H1 (cell line): Measurements from ENCODE around the gene PRCP.

Experiments
- CREB1 ChIP-seq: IDR thresholded peaks from 2 replicates; pipeline ENCODE4 v1.6.1; 2012; ENCODE audit warnings: inconsistent platforms
- CTCF ChIP-seq, 3 experiments: IDR thresholded peaks; 1 replicate in 2 of 3; 2 replicates in 1 of 3; pipeline versions ENCODE4 v1.5.1 to v1.6.1; 2011; ENCODE audit warnings: low read length in 3 of 3, mild to moderate bottlenecking in 3 of 3, inconsistent platforms in 2 of 3, low read depth in 1 of 3, moderate library complexity in 1 of 3; ENCODE audit not compliant: insufficient read depth in 1 of 3; ENCODE audit errors: control extremely low read depth in 1 of 3
- EZH2 ChIP-seq: fragments of 200-600 bp; sonication (generic); IDR thresholded peaks from 2 replicates; pipeline ENCODE4 v1.7.1; 2012; ENCODE audit warnings: low read depth, mild to moderate bottlenecking, moderate library complexity, low read length, inconsistent platforms; ENCODE audit not compliant: severe bottlenecking
- KDM5A ChIP-seq: fragments of 200-600 bp; IDR thresholded peaks from 2 replicates; pipeline ENCODE4 v1.7.1; 2012; ENCODE audit warnings: mild to moderate bottlenecking, low read length, inconsistent platforms, mixed read lengths
- POLR2A ChIP-seq, 2 experiments: IDR thresholded peaks; 1 replicate in 1 of 2; 2 replicates in 1 of 2; pipeline ENCODE4 v1.6.1; 2011; ENCODE audit warnings: low read depth in 2 of 2, low read length in 2 of 2, mild to moderate bottlenecking in 2 of 2; ENCODE audit errors: control extremely low read depth in 1 of 2
- POLR2AphosphoS5 ChIP-seq: IDR thresholded peaks from 2 replicates; pipeline ENCODE4 v1.6.1; 2011; ENCODE audit warnings: low read depth, low read length
- RAD21 ChIP-seq, 2 experiments: IDR thresholded peaks in 1 of 2; conservative IDR thresholded peaks in 1 of 2; 2 replicates each; pipeline ENCODE4 v1.6.1; 2011; ENCODE audit warnings: low read depth in 2 of 2, low read length in 2 of 2, improper control_type of control experiment in 1 of 2, inconsistent platforms in 1 of 2, mild to moderate bottlenecking in 1 of 2, moderate library complexity in 1 of 2
- RNF2 ChIP-seq: fragments of 200-900, 300-1000 bp; sonication (generic); IDR thresholded peaks from 2 replicates; pipeline ENCODE4 v1.7.1; 2016; ENCODE audit warnings: borderline replicate concordance, low read depth, mild to moderate bottlenecking, antibody characterized with exemption, low read length; ENCODE audit not compliant: poor library complexity, severe bottlenecking; ENCODE audit errors: missing control alignments
- SIN3A ChIP-seq, 2 experiments: IDR thresholded peaks in 1 of 2; conservative IDR thresholded peaks in 1 of 2; 2 replicates each; pipeline ENCODE4 v1.6.1; 2011 to 2012; ENCODE audit warnings: low read length in 2 of 2, improper control_type of control experiment in 1 of 2, low read depth in 1 of 2, mild to moderate bottlenecking in 1 of 2
- SIX5 ChIP-seq: IDR thresholded peaks from 2 replicates; pipeline ENCODE4 v1.6.1; 2011; ENCODE audit warnings: mild to moderate bottlenecking, low read depth, low read length

- TF ChIP-seq CTCF (IDR thresholded peaks at IDR 0.05; ENCODE audit: control extremely low read depth in 1 of 3, insufficient read depth in 1 of 3, low read depth in 1 of 3, low read length in 3 of 3) (no peak), SIN3A (conservative IDR thresholded peaks at IDR 0.05 in 1 of 2, IDR thresholded peaks at IDR 0.05 in 1 of 2; ENCODE audit: low read depth in 1 of 2, low read length in 2 of 2) (no peak), POLR2AphosphoS5 (no peak), SIX5 (no peak), RNF2 (no peak), EZH2 (no peak), KDM5A (no peak), CREB1 (no peak), RAD21 (IDR thresholded peaks at IDR 0.05 in 1 of 2, conservative IDR thresholded peaks at IDR 0.05 in 1 of 2; ENCODE audit: low read depth in 2 of 2, low read length in 2 of 2) (no peak), POLR2A (IDR thresholded peaks at IDR 0.05; ENCODE audit: control extremely low read depth in 1 of 2, low read depth in 2 of 2, low read length in 2 of 2) (no peak)
Observed at GRCh38 chr11:82814379-82814778, 85.9 kb downstream of the PRCP start.
